GM19025 (cell line): ENCODE results near the gene ATP2C2.
"Not testable (repeated sequence)": the region's sequence is repeated elsewhere in the genome, so short reads cannot be mapped to it uniquely, and the experiment has no call there.

Experiments
- ATAC-seq: cut with Tn5 transposase; IDR thresholded peaks from one replicate; pipeline ENCODE4 v1.9.1; 2021; ENCODE audit warnings: mild to moderate bottlenecking, low read depth, moderate library complexity; ENCODE audit not compliant: unreplicated experiment

The ATP2C2 gene

GRCh38 chr16:84340325-84341040 lies 27.9 kb upstream of the ATP2C2 start:
- ATAC-seq = no peak

- ATAC-seq = no peak
Observed at GRCh38 chr16:84341528-84342295, 26.6 kb upstream of the ATP2C2 start.

- not testable (repeated sequence) for ATAC-seq
Observed at GRCh38 chr16:84343800-84344199, 24.5 kb upstream of the ATP2C2 start.

- ATAC-seq = no peak
Observed at GRCh38 chr16:84344781-84345180, 23.6 kb upstream of the ATP2C2 start.

GRCh38 chr16:84347161-84347560 lies 21.2 kb upstream of the ATP2C2 start:
- no peak for ATAC-seq

GRCh38 chr16:84348386-84348888 lies 19.9 kb upstream of the ATP2C2 start:
- ATAC-seq = no peak

GRCh38 chr16:84349862-84350684 lies 18.3 kb upstream of the ATP2C2 start:
- no peak for ATAC-seq

GRCh38 chr16:84350685-84351400 lies 17.5 kb upstream of the ATP2C2 start:
- ATAC-seq = no peak

- no peak for ATAC-seq
Observed at GRCh38 chr16:84351630-84352029, 16.7 kb upstream of the ATP2C2 start.

GRCh38 chr16:84354306-84354705 lies 14.0 kb upstream of the ATP2C2 start:
- ATAC-seq = no peak

GRCh38 chr16:84355149-84355548 lies 13.2 kb upstream of the ATP2C2 start:
- ATAC-seq = no peak

- ATAC-seq = no peak
Observed at GRCh38 chr16:84356176-84356575, 12.2 kb upstream of the ATP2C2 start.

GRCh38 chr16:84356591-84357116 lies 11.7 kb upstream of the ATP2C2 start:
- ATAC-seq = no peak

GRCh38 chr16:84357191-84357651 lies 11.1 kb upstream of the ATP2C2 start:
- no peak for ATAC-seq

GRCh38 chr16:84358601-84359295 lies 9.6 kb upstream of the ATP2C2 start:
- ATAC-seq = no peak

- no peak for ATAC-seq
Observed at GRCh38 chr16:84359326-84359725, 9.0 kb upstream of the ATP2C2 start.

- no peak for ATAC-seq
Observed at GRCh38 chr16:84360170-84360569, 8.2 kb upstream of the ATP2C2 start.

- ATAC-seq = no peak
Observed at GRCh38 chr16:84360748-84361147, 7.6 kb upstream of the ATP2C2 start.

GRCh38 chr16:84361546-84361945 lies 6.8 kb upstream of the ATP2C2 start:
- ATAC-seq = no peak
